DOHH2 (cell line): ENCODE data around the gene BTBD6.
"Not testable (repeated sequence)": the region's sequence is repeated elsewhere in the genome, so short reads cannot be mapped to it uniquely, and the experiment has no call there.

Experiments
- H3F3A ChIP-seq: fragments of 200-600 bp; sonication (generic), shearing (Covaris generic); 2 replicates; pipeline ENCODE4 v1.6.0; 2016; ENCODE audit warnings: antibody characterized with exemption, mild to moderate bottlenecking; ENCODE audit not compliant: control insufficient read depth, insufficient read depth
- H3K27ac ChIP-seq: fragments of 200-600 bp; sonication (generic); 2 replicates; pipeline ENCODE4 v1.5.1; 2014; ENCODE audit warnings: low read depth, mild to moderate bottlenecking, low read length, moderate library complexity
- H3K27me3 ChIP-seq: fragments of 200-600 bp; sonication (generic); 2 replicates; pipeline ENCODE4 v1.6.1; 2014; ENCODE audit warnings: mild to moderate bottlenecking, low read length, mixed read lengths; ENCODE audit not compliant: control insufficient read depth
- H3K36me3 ChIP-seq: fragments of 200-600 bp; sonication (generic); 2 replicates; pipeline ENCODE4 v1.6.1; 2014; ENCODE audit warnings: mild to moderate bottlenecking, low read length, moderate library complexity, mixed read lengths; ENCODE audit not compliant: control insufficient read depth
- H3K4me1 ChIP-seq: fragments of 200-600 bp; sonication (generic); 2 replicates; pipeline ENCODE4 v1.6.1; 2014; ENCODE audit warnings: mild to moderate bottlenecking, low read length, mixed read lengths; ENCODE audit not compliant: control insufficient read depth
- H3K4me2 ChIP-seq: fragments of 200-600 bp; sonication (generic); 2 replicates; pipeline ENCODE4 v1.6.0; 2014; ENCODE audit warnings: mild to moderate bottlenecking, low read length, moderate library complexity
- H3K4me3 ChIP-seq: fragments of 200-600 bp; sonication (generic); 2 replicates; pipeline ENCODE4 v1.5.1; 2014; ENCODE audit warnings: mild to moderate bottlenecking, low read length, mixed read lengths
- H3K79me2 ChIP-seq: fragments of 200-600 bp; sonication (generic); 2 replicates; pipeline ENCODE4 v1.6.1; 2014; ENCODE audit warnings: mild to moderate bottlenecking, low read length, mixed read lengths; ENCODE audit not compliant: control insufficient read depth
- H3K9me2 ChIP-seq: fragments of 200-600 bp; sonication (generic); replicated peaks from 2 replicates; pipeline ENCODE4 v1.6.1; 2014; ENCODE audit warnings: mild to moderate bottlenecking, low read length, mixed read lengths; ENCODE audit not compliant: control insufficient read depth
- H3K9me3 ChIP-seq: fragments of 200-600 bp; sonication (generic); 2 replicates; pipeline ENCODE4 v1.6.1; 2014; ENCODE audit warnings: antibody characterized with exemption, low read length, mixed read lengths; ENCODE audit not compliant: control insufficient read depth, insufficient read depth
- H4K20me1 ChIP-seq: fragments of 200-600 bp; sonication (generic); 2 replicates; pipeline ENCODE4 v1.6.0; 2014; ENCODE audit warnings: low read depth, mild to moderate bottlenecking, antibody characterized with exemption, low read length, moderate library complexity; ENCODE audit not compliant: control insufficient read depth, insufficient read depth
- EZH2phosphoT487 ChIP-seq: fragments of 200-600 bp; sonication (generic); IDR thresholded peaks from 2 replicates; pipeline ENCODE4 v1.6.1; 2017; ENCODE audit warnings: borderline replicate concordance, mild to moderate bottlenecking, antibody characterized with exemption, low read length, moderate library complexity, mixed read lengths
- TF ChIP-seq, protein P1 (sequence below): fragments of 200-600 bp; sonication (generic); IDR thresholded peaks from one replicate; pipeline ENCODE4 v1.5.1; 2014; ENCODE audit warnings: antibody characterized with exemption, mild to moderate bottlenecking, low read depth, low read length; ENCODE audit not compliant: poor library complexity, severe bottlenecking

The BTBD6 gene

DNA sequence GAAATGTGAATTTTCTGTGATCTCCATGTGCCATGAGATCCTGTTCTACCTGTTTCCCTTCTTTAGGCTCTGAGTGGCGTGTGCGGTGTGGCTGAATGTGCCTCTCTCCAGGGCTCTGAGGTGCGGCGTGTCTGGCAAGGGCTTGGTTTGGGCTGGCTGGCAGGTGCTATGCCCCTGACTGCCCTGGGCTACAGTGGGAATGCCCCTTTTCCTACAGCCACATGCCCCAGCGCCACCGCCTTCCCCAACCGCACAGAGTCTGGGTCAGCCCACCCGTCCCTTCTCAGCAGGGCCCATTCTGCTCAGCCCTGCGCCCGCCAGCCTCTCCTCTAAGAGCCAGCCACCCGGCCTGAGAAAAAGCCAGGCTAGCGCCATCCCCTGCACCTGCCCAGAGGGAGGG, 24.7 kb downstream of the BTBD6 start:
- H3F3A ChIP-seq: no peaks in the 10 kb centered on the region
- H3K79me2 ChIP-seq: no peaks in the 10 kb centered on the region
- no peak overlapping the region for H3K4me3 ChIP-seq
- H3K36me3 ChIP-seq: no peaks in the 10 kb centered on the region
- H3K27ac ChIP-seq: no peak overlapping the region
- no peak overlapping the region for H3K4me2 ChIP-seq
- H4K20me1 ChIP-seq: no peaks in the 10 kb centered on the region
- no peak for TF ChIP-seq EZH2phosphoT487
- TF ChIP-seq, protein P1, sequence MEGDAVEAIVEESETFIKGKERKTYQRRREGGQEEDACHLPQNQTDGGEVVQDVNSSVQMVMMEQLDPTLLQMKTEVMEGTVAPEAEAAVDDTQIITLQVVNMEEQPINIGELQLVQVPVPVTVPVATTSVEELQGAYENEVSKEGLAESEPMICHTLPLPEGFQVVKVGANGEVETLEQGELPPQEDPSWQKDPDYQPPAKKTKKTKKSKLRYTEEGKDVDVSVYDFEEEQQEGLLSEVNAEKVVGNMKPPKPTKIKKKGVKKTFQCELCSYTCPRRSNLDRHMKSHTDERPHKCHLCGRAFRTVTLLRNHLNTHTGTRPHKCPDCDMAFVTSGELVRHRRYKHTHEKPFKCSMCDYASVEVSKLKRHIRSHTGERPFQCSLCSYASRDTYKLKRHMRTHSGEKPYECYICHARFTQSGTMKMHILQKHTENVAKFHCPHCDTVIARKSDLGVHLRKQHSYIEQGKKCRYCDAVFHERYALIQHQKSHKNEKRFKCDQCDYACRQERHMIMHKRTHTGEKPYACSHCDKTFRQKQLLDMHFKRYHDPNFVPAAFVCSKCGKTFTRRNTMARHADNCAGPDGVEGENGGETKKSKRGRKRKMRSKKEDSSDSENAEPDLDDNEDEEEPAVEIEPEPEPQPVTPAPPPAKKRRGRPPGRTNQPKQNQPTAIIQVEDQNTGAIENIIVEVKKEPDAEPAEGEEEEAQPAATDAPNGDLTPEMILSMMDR: no peak
- no peaks in the 10 kb centered on the region for H3K4me1 ChIP-seq
- H3K9me3 ChIP-seq: no peaks in the 10 kb centered on the region
- H3K27me3 ChIP-seq: no peaks in the 10 kb centered on the region
- H3K9me2 ChIP-seq: no peaks in the 10 kb centered on the region

DNA sequence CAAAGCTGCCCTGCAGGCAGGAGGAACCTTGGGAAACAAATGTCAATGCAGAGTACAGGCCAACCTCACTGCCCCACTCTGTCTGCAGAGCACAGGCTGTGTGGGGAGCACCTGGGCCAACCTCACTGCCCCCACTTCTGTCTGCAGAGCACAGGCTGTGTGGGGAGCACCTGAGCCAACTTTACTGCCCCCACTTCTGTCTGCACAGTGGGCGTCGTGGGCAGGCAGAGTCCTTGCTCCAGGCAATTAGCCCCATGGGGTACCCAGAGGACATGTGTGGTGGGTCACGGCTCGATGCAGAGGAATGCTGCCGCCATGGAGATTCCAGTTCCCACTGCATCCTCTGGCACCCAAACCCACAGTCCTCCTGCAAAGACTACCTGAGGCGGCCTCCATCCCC, 26.3 kb downstream of the BTBD6 start:
- H3K4me1 ChIP-seq: no peaks in the 10 kb centered on the region
- H3K4me3 ChIP-seq: no peak overlapping the region
- no peaks in the 10 kb centered on the region; the same call in 1 of the 2 replicates for H3K79me2 ChIP-seq
- H3K27ac ChIP-seq: no peak overlapping the region
- H3K36me3 ChIP-seq: no peaks in the 10 kb centered on the region
- no peak overlapping the region for H3K4me2 ChIP-seq
- no peaks in the 10 kb centered on the region for H4K20me1 ChIP-seq
- no peaks in the 10 kb centered on the region for H3K9me3 ChIP-seq
- no peaks in the 10 kb centered on the region for H3K9me2 ChIP-seq
- TF ChIP-seq EZH2phosphoT487: no peak
- TF ChIP-seq, protein P1: no peak
- H3F3A ChIP-seq: no peaks in the 10 kb centered on the region
- H3K27me3 ChIP-seq: no peaks in the 10 kb centered on the region

DNA sequence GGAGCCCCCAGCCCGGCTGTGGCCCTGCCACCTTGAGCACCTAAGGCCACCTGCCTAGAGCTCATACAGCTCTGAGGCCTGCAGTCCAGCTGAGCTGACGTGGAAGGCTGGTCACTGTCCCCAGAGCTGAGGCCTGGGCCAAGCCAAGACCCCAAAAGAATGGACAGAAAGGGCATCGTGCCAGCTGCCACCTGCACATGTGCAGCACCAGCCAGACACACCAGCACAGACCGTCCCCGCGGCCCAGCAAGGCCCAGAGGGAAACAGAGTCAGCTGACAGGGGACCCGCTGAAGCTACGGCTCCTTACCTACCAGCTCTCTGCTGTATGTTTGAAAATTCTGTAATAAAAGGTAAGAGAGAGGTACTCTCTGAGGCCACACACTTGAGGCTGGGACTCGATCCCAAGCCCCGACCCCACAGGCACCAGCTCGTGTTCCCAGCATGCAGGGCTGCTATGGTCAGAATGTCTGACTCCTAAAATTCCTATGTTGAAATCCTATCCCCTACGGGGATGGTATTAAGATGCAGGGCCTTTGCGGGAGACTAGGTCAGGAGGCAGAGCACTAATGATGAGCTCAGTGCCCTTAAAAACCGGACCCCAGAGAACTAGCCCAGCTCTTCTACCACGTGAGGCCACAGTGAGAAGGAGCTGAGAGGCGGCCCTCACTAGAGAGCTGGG, 27.1 kb downstream of the BTBD6 start:
- Histone ChIP-seq H3K27ac (no peak overlapping the region), H3K4me3 (no peak overlapping the region), H3F3A (no peaks in the 10 kb centered on the region), H3K27me3 (no peaks in the 10 kb centered on the region), H3K9me3 (no peaks in the 10 kb centered on the region), H3K36me3 (no peaks in the 10 kb centered on the region), H3K9me2 (no peaks in the 10 kb centered on the region), H4K20me1 (no peaks in the 10 kb centered on the region), H3K79me2 (no peaks in the 10 kb centered on the region; the same call in 1 of the 2 replicates), H3K4me2 (no peak overlapping the region), H3K4me1 (no peaks in the 10 kb centered on the region)
- TF ChIP-seq EZH2phosphoT487: no peak
- TF ChIP-seq, protein P1: no peak

DNA sequence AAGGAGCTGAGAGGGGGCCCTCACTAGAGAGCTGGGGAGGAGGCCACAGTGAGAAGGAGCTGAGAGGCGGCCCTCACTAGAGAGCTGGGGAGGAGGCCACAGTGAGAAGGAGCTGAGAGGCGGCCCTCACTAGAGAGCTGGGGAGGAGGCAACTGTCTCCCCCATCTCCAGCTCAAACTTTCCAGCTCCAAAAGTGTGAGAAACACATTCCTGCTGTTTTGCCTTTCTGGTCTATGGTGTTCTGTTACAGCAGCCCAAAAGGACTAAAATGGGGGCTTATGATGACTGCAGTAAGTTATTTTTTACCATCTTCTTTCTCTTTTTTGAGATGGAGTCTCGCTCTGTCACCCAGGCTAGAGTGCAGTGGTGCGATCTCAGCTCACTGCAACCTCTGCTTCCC, 29.1 kb downstream of the BTBD6 start:
- not testable (repeated sequence) for H3K27me3 ChIP-seq, H3K4me1 ChIP-seq, H3K9me3 ChIP-seq, H3K4me3 ChIP-seq, H3K36me3 ChIP-seq, H3K9me2 ChIP-seq, H3K27ac ChIP-seq, H4K20me1 ChIP-seq, H3K4me2 ChIP-seq, H3F3A ChIP-seq, H3K79me2 ChIP-seq
